GM12801 (cell line): ENCODE data around the gene GORAB.

Experiments used
- TF ChIP-seq, protein P1 (sequence below): IDR thresholded peaks from one replicate; pipeline ENCODE4 v1.5.1; 2011; ENCODE audit warnings: control low read depth; ENCODE audit not compliant: insufficient read length; ENCODE audit errors: extremely low read depth

The GORAB gene

DNA sequence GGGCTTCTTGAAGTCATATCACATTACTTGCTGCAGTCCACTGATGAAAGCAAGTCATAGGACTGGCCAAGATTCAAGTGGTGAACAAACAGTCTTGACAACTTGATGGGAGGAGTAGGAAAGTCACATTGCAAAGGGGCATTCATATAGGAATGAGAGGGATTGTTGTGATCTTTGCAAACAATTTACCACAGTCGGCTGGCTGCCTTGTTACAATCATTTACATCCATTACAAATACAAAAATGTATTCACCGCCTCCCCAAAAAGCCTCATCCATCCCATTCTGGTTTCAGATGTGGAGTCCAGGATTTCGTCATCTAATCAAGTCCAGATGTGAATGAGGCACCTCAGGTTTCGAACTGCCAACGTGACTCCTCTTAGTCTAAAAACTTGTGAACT lies 26.8 kb downstream of the GORAB start:
- TF ChIP-seq, protein P1, sequence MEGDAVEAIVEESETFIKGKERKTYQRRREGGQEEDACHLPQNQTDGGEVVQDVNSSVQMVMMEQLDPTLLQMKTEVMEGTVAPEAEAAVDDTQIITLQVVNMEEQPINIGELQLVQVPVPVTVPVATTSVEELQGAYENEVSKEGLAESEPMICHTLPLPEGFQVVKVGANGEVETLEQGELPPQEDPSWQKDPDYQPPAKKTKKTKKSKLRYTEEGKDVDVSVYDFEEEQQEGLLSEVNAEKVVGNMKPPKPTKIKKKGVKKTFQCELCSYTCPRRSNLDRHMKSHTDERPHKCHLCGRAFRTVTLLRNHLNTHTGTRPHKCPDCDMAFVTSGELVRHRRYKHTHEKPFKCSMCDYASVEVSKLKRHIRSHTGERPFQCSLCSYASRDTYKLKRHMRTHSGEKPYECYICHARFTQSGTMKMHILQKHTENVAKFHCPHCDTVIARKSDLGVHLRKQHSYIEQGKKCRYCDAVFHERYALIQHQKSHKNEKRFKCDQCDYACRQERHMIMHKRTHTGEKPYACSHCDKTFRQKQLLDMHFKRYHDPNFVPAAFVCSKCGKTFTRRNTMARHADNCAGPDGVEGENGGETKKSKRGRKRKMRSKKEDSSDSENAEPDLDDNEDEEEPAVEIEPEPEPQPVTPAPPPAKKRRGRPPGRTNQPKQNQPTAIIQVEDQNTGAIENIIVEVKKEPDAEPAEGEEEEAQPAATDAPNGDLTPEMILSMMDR = no peak

DNA sequence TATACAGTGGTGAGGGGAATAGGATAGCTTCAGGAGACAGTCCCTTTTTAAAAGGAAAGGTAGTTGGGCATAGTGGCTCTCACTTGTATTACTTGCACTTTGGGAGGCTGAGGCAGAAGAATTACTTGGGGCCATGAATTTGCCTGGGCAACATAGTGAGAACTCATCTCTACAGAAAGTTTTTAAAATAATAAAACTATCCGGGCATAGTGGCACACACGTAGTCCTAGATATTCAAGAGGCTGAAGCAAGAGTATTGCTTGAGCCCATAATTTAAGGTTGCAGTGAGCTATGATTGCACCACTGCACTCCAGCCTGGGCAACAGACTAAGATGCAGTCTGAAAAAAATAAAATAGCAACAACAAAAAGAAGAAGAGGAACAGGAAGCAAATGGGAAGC lies 27.2 kb downstream of the GORAB start:
- TF ChIP-seq, protein P1 = no peak

DNA sequence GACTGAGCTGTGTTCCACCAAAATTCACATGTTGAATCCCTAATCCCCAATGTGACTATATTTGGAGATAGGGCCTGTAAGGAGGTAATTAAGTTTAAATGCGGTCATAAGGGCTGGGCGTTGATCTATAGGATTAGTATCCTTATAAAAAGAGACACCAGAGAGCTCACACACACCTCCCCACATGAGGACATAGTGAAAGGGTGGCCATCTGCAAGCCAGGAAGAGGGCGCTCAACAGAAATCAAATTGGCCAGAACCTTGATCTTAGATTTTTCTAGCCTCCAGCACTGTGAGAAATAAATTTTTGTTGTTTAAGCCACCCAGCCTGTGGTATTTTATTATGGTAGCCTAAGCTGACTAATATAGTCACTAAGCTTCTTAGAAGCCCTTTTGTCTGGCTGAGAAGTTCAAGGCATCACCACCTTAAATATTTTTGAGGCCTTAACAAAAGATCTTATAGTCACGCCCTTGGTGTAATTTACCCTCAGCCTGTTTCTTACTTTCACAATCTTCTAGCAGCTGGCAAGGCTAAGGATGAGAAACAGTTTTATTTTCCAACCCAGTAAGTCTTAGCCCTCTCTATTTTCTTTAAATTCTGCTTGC lies 28.8 kb downstream of the GORAB start:
- TF ChIP-seq, protein P1 = no peak

DNA sequence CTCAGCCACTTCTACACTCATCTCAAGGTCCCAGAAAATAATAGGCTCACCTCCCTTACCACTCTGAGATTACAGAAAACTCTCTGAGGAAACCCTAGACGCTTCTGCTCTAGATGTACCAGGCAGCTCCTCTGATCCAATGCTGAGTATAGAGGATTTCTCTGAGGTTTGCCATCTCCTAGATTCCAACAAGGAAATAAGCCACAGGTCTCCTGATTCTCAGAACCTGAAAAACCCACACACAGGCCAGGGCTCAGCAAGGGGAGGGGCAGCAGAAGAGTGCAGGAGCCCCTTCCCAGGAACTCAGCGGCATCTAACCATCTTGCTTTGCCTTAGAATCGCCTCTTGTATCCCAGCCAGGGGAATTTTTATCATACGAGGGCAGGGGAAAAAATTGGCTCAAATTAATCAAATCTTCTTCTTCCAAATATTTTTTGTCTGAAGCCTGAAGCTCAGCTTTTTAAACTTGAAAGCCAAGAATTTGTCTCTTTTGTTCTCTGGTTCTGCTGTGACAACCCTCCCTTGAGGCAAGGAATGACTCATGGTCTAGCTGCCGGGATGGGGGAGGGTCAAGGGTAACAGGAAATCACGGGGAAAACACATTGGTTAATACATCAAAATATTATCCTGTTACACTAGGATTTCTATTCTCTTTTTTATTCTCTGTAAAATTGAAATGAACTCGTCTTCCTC lies 30.8 kb downstream of the GORAB start:
- TF ChIP-seq, protein P1 = no peak

DNA sequence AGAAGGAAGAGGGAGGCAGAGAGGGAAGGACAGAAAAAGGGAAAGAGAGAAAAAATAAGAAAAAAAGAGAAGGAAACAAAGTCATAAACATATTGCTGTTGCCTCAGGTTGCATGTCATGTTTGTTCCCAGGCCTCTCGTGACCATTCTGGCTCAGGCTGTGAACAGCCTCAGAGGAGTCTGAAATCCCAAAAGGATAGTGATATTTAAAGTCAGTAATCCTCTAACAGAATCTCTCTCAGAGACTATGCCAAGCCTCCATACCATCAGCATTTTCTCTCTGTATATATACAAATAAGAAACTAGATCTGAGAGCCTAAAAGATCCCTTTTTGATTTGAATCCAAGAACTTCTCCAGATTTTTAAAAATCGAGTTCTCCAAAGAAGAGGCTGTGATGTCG lies 35.2 kb downstream of the GORAB start:
- TF ChIP-seq, protein P1 = no peak

DNA sequence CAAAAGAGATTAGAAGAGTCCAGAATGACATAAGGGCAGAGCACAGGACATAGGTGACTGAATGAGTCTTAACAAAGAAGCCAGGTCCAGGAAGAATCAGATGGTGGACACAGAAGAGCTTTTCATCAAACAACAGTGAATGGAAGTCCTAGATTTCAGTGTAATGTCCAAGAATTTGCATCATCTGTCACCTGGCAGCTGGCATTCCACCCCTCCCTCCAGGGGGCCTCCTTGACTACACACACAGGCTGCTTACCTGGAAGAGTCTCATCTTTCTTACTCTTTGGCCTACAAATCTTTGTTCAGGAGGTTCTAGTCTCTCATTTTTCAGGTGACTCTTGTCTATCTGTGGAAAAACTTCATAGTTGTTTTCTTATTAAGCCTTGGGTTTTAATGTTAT lies 36.2 kb downstream of the GORAB start:
- TF ChIP-seq, protein P1 = no peak

DNA sequence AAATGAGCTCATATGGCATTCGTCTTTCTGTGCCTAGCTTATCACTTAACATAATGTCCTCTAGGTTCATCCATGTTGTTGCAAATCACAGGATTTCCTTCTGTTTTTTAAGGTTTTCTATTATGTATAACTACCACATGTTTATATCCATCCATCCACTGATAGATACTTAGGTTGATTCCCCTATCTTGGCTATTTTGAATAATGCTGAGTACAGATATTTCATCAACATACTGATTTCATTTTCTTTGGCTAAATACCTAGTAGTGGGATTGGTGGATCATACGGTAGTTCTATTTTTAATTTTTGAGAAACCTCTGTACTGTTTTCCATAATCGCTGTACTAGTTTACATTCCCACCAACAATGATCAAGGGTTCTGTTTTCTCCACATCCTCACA lies 45.0 kb downstream of the GORAB start:
- TF ChIP-seq, protein P1 = no peak
